HFF-Myc (cell line): Measurements from ENCODE around the gene JAZF1.

Experiments used
- DNase-seq: peaks from one replicate; pipeline ENCODE4 v3.0.0-alpha.2; 2011; ENCODE audit warnings: low read depth; ENCODE audit errors: extremely low read depth
- H3K4me3 ChIP-seq: replicated peaks from 2 replicates; pipeline ENCODE4 v1.5.1; 2011; ENCODE audit warnings: low read depth, mild to moderate bottlenecking, control low read depth, low read length
- CTCF ChIP-seq: IDR thresholded peaks from 2 replicates; pipeline ENCODE4 v1.5.1; 2012; ENCODE audit warnings: mild to moderate bottlenecking, low read depth, low read length, control low read depth; ENCODE audit errors: missing control alignments

The JAZF1 gene

GRCh38 chr7:27782849-27783248, 397.7 kb downstream of the JAZF1 start:
- no peak overlapping the region for H3K4me3 ChIP-seq
- no peak for DNase-seq
- TF ChIP-seq CTCF, result no peak

GRCh38 chr7:27781188-27781587, 399.4 kb downstream of the JAZF1 start:
- DNase-seq, result no peak
- TF ChIP-seq CTCF, result no peak
- no peak overlapping the region for H3K4me3 ChIP-seq
